Fibroblast of skin of abdomen (primary cell): ENCODE measurements around the gene ACAD10.
"Not testable (repeated sequence)": the region's sequence is repeated elsewhere in the genome, so short reads cannot be mapped to it uniquely, and the experiment has no call there.

Experiments used
- DNase-seq: peaks from one replicate; pipeline ENCODE4 v3.0.0-alpha.2; 2013

The ACAD10 gene

GRCh38 chr12:111687255-111687654, 1.4 kb downstream of the ACAD10 start:
- DNase-seq = no peak

- DNase-seq = no peak
Measured at GRCh38 chr12:111687952-111688351, 2.1 kb downstream of the ACAD10 start.

- no peak for DNase-seq
Measured at GRCh38 chr12:111691262-111691661, 5.4 kb downstream of the ACAD10 start.

- DNase-seq = no peak
Measured at GRCh38 chr12:111692575-111693210, 6.8 kb downstream of the ACAD10 start.

- DNase-seq = no peak
Measured at GRCh38 chr12:111693818-111694217, 8.0 kb downstream of the ACAD10 start.

- no peak for DNase-seq
Measured at GRCh38 chr12:111699962-111700361, 14.1 kb downstream of the ACAD10 start.

GRCh38 chr12:111705672-111706071, 19.8 kb downstream of the ACAD10 start:
- DNase-seq = no peak

GRCh38 chr12:111706145-111706544, 20.3 kb downstream of the ACAD10 start:
- DNase-seq = no peak

- DNase-seq = no peak
Measured at GRCh38 chr12:111715279-111715678, 29.4 kb downstream of the ACAD10 start.

GRCh38 chr12:111719316-111719715, 33.5 kb downstream of the ACAD10 start:
- DNase-seq = not testable (repeated sequence)

GRCh38 chr12:111720457-111720856, 34.6 kb downstream of the ACAD10 start:
- DNase-seq = no peak

GRCh38 chr12:111723646-111724360, 38.0 kb downstream of the ACAD10 start:
- DNase-seq = not testable (repeated sequence)

GRCh38 chr12:111728795-111729194, 42.9 kb downstream of the ACAD10 start:
- DNase-seq = no peak

GRCh38 chr12:111730420-111730819, 44.6 kb downstream of the ACAD10 start:
- DNase-seq = no peak

- no peak for DNase-seq
Measured at GRCh38 chr12:111732786-111733185, 46.9 kb downstream of the ACAD10 start.

- no peak for DNase-seq
Measured at GRCh38 chr12:111733340-111733915, 47.6 kb downstream of the ACAD10 start.

GRCh38 chr12:111739524-111739923, 53.7 kb downstream of the ACAD10 start:
- not testable (repeated sequence) for DNase-seq

GRCh38 chr12:111741235-111741812, 55.5 kb downstream of the ACAD10 start:
- no peak for DNase-seq

GRCh38 chr12:111745211-111745610, 59.4 kb downstream of the ACAD10 start:
- no peak for DNase-seq

- DNase-seq = no peak
Measured at GRCh38 chr12:111747333-111747732, 61.5 kb downstream of the ACAD10 start.

- DNase-seq = no peak
Measured at GRCh38 chr12:111748151-111748672, 62.4 kb downstream of the ACAD10 start.

GRCh38 chr12:111748867-111749266, 63.0 kb downstream of the ACAD10 start:
- DNase-seq = no peak

- DNase-seq = no peak
Measured at GRCh38 chr12:111749391-111749790, 63.5 kb downstream of the ACAD10 start.
